Upper lobe of right lung (tissue), 1 donor: ENCODE results near the gene C16orf96. TPM values are rescaled to one million over a fixed set of nuclear protein-coding genes. Genes with fewer than 3 reads are reported as not detected.
A peak's percentile ranks its signal among the peaks of the same experiment; 100 is the strongest.

Source experiments
- ATAC-seq: fragments of 200-7000 bp; cut with Tn5 transposase; one replicate; pipeline ENCODE4 v1.9.1; 2020; ENCODE audit warnings: mild to moderate bottlenecking, moderate library complexity
- DNase-seq: peaks from one replicate; pipeline ENCODE4 v3.0.0-alpha.2; 2020
- H3K27ac ChIP-seq: fragments of 200-600 bp; one replicate; pipeline ENCODE4 v1.8.0; 2022
- H3K27me3 ChIP-seq: fragments of 200-600 bp; one replicate; pipeline ENCODE4 v1.8.0; 2022; ENCODE audit warnings: mild to moderate bottlenecking
- H3K36me3 ChIP-seq: fragments of 200-600 bp; one replicate; pipeline ENCODE4 v1.8.0; 2022
- H3K4me1 ChIP-seq: fragments of 200-600 bp; one replicate; pipeline ENCODE4 v1.8.0; 2022
- H3K4me3 ChIP-seq: fragments of 200-600 bp; one replicate; pipeline ENCODE4 v1.8.0; 2022; ENCODE audit warnings: mild to moderate bottlenecking
- H3K9me3 ChIP-seq: fragments of 200-600 bp; one replicate; pipeline ENCODE4 v1.8.0; 2022
- CTCF ChIP-seq: fragments of 200-600 bp; IDR thresholded peaks from one replicate; pipeline ENCODE4 v1.8.0; 2022; ENCODE audit warnings: antibody characterized with exemption
- intact Hi-C: fragments of 100-400 bp; cut with DNase I; formaldehyde crosslinking; loops from one replicate; pipeline ENCODE4 v1.11.0; 2022
- total RNA-seq: library from RNA; stranded (reverse); fragmentation: NEBNext Ultra II Directional; extraction: Animal tissue kit (Norgen Biotek cat#: 25700); gene quantifications from one replicate; pipeline ENCODE4 v1.2.1, GENCODE V29; 2021
- donor health status: DM: no; HTN: yes; CAD: no; lungs with severe emphysema.

C16orf96 gene
- total RNA-seq, 1 donor from 2014 or later, result 0.32 TPM

- no peaks in the 10 kb centered on the region for H3K9me3 ChIP-seq
- ATAC-seq (no peak), DNase-seq (no peak)
- TF ChIP-seq CTCF, result no peak
- no peaks in the 10 kb centered on the region for H3K27me3 ChIP-seq
- H3K4me1 ChIP-seq, result peaks cover 15% of the 10 kb centered on the region
- intact Hi-C loops, result no loop called here
- no peak overlapping the region for H3K27ac ChIP-seq
- peaks cover 20% of the 10 kb centered on the region for H3K36me3 ChIP-seq
- H3K4me3 ChIP-seq, result no peak overlapping the region
These were observed 81.5 kb downstream of the C16orf96 start for GRCh38 chr16:4637501-4638166.

GRCh38 chr16:4639899-4640509 is 83.9 kb downstream of the C16orf96 start:
- TF ChIP-seq CTCF, result no peak
- Histone ChIP-seq H3K9me3 (no peaks in the 10 kb centered on the region), H3K36me3 (peaks cover 12% of the 10 kb centered on the region), H3K4me3 (no peak overlapping the region), H3K27ac (peak overlapping the region; percentile 58), H3K27me3 (no peaks in the 10 kb centered on the region), H3K4me1 (peaks cover 15% of the 10 kb centered on the region)
- DNase-seq (no peak), ATAC-seq (peak; percentile 19)
- intact Hi-C loops, result no loop called here

GRCh38 chr16:4640572-4641305 is 84.6 kb downstream of the C16orf96 start:
- no peak for DNase-seq
- Histone ChIP-seq H3K27ac (peak overlapping the region; percentile 58), H3K4me3 (no peak overlapping the region), H3K9me3 (no peaks in the 10 kb centered on the region), H3K36me3 (peaks cover 6% of the 10 kb centered on the region), H3K27me3 (no peaks in the 10 kb centered on the region), H3K4me1 (peaks cover 15% of the 10 kb centered on the region)
- no peak for TF ChIP-seq CTCF
- peak; percentile 77 for ATAC-seq
- intact Hi-C loops, result no loop called here

- Histone ChIP-seq H3K27ac (peak overlapping the region; percentile 58), H3K4me1 (peaks cover 15% of the 10 kb centered on the region), H3K27me3 (no peaks in the 10 kb centered on the region), H3K9me3 (no peaks in the 10 kb centered on the region), H3K4me3 (no peak overlapping the region), H3K36me3 (peaks cover under 1% of the 10 kb centered on the region)
- DNase-seq (no peak), ATAC-seq (peak; percentile 66)
- intact Hi-C loops, result no loop called here
- no peak for TF ChIP-seq CTCF
These were observed 85.2 kb downstream of the C16orf96 start for GRCh38 chr16:4641306-4641687.

GRCh38 chr16:4641895-4642294 is 85.8 kb downstream of the C16orf96 start:
- ATAC-seq (no peak), DNase-seq (no peak)
- TF ChIP-seq CTCF, result no peak
- Histone ChIP-seq H3K27ac (peak overlapping the region; percentile 47), H3K4me3 (no peak overlapping the region), H3K4me1 (peaks cover 15% of the 10 kb centered on the region), H3K9me3 (no peaks in the 10 kb centered on the region), H3K27me3 (no peaks in the 10 kb centered on the region), H3K36me3 (no peaks in the 10 kb centered on the region)
- intact Hi-C loops, result no loop called here
